Measurements from ENCODE around the gene SELENOK. TPM values are rescaled to one million over a fixed set of nuclear protein-coding genes. Genes with fewer than 3 reads are reported as not detected.

The SELENOK gene
- total and polyA plus RNA-seq, 2 of the 13 experiments (the other 11 are each of a cell fraction or from before 2014, with no cell fraction given): 67.0 to 81.0 TPM

- TF ChIP-seq PATZ1 (CRISPR knock-in tag; IDR thresholded peaks at IDR 0.05) (peak; percentile 16; the same call in 1 of the 2 replicates), HDAC6 (IDR thresholded peaks at IDR 0.05; ENCODE audit: low read depth, low read length) (no peak), ZNF136 (CRISPR knock-in tag; IDR thresholded peaks at IDR 0.05; ENCODE audit: low read depth) (no peak), KMT2A (CRISPR knock-in tag; IDR thresholded peaks at IDR 0.05) (peak; percentile 86), ZNF234 (CRISPR knock-in tag; conservative IDR thresholded peaks at IDR 0.05) (no peak), ZNF614 (CRISPR knock-in tag; IDR thresholded peaks at IDR 0.05; ENCODE audit: borderline replicate concordance) (peak; percentile 62; the same call in 1 of the 2 replicates), ZFP91 (CRISPR knock-in tag; IDR thresholded peaks at IDR 0.05; ENCODE audit: borderline replicate concordance) (peak; percentile 76; the same call in 1 of the 2 replicates), CAMTA2 (CRISPR knock-in tag; IDR thresholded peaks at IDR 0.05; ENCODE audit: borderline replicate concordance) (peak; percentile 34; the same call in 1 of the 2 replicates), KDM2A (CRISPR knock-in tag; IDR thresholded peaks at IDR 0.05; ENCODE audit: borderline replicate concordance, low read depth) (peak; percentile 89), HIVEP1 (CRISPR knock-in tag; IDR thresholded peaks at IDR 0.05) (0 out of 2 replicates have a peak, but pooled peaks have one; percentile 14), ZNF788 (CRISPR knock-in tag; IDR thresholded peaks at IDR 0.05; ENCODE audit: borderline replicate concordance) (peak; percentile 68; the same call in 1 of the 2 replicates), SETDB1 (CRISPR knock-in tag; IDR thresholded peaks at IDR 0.05; ENCODE audit: borderline replicate concordance) (no peak), GRHL1 (CRISPR knock-in tag; conservative IDR thresholded peaks at IDR 0.05) (no peak), E2F5 (CRISPR knock-in tag; conservative IDR thresholded peaks at IDR 0.05) (no peak), CBX1 (IDR thresholded peaks at IDR 0.05; ENCODE audit: low read depth) (peak; percentile 2), ZNF615 (CRISPR knock-in tag; IDR thresholded peaks at IDR 0.05; ENCODE audit: borderline replicate concordance) (no peak), ZBTB26 (CRISPR knock-in tag; IDR thresholded peaks at IDR 0.05; ENCODE audit: borderline replicate concordance) (peak; percentile 40; the same call in 1 of the 2 replicates), HNRNPH1 (optimal IDR thresholded peaks at IDR 0.05; ENCODE audit: low read depth, low read length) (no peak), JUND (CRISPR knock-in tag; IDR thresholded peaks at IDR 0.05) (0 out of 2 replicates have a peak, but pooled peaks have one; percentile 17), MAFG (CRISPR knock-in tag; IDR thresholded peaks at IDR 0.05) (no peak), PAWR (CRISPR knock-in tag; IDR thresholded peaks at IDR 0.05; ENCODE audit: borderline replicate concordance) (no peak)
Measured at GRCh38 chr3:53891497-53892285, at the start of gene SELENOK (continued).
